ENCODE measurements around the gene ADAMTS12. TPM values are rescaled to one million over a fixed set of nuclear protein-coding genes. Genes with fewer than 3 reads are reported as not detected.

ADAMTS12 gene
- total RNA-seq, 1 experiment from 2014 or later = not detected

- H3K9me2 ChIP-seq (replicated peaks; ENCODE audit: insufficient read depth, low read length) = no peaks in the 10 kb centered on the region
- H4K20me1 ChIP-seq (ENCODE audit: insufficient read depth, low read depth, low read length) = no peaks in the 10 kb centered on the region
- no peak overlapping the region for H3K4me2 ChIP-seq (ENCODE audit: low read depth, low read length, poor library complexity, severe bottlenecking)
- H3K4me3 ChIP-seq (ENCODE audit: low read length) = no peak overlapping the region
- H3K27me3 ChIP-seq (ENCODE audit: low read length) = no peaks in the 10 kb centered on the region
- no peaks in the 10 kb centered on the region for H3K36me3 ChIP-seq (ENCODE audit: insufficient read depth, low read length)
- H3K79me2 ChIP-seq (ENCODE audit: low read length) = no peaks in the 10 kb centered on the region
- H3K27ac ChIP-seq (ENCODE audit: low read length) = no peak overlapping the region
- no peak overlapping the region for H3K9ac ChIP-seq (ENCODE audit: low read length)
- H2AFZ ChIP-seq (ENCODE audit: low read length) = no peak overlapping the region
- no peak for DNase-seq
- H3K9me3 ChIP-seq (ENCODE audit: low read length) = no peaks in the 10 kb centered on the region
- no peaks in the 10 kb centered on the region for H3K4me1 ChIP-seq (ENCODE audit: low read length)
Observed at GRCh38 chr5:33737284-33737683, 154.5 kb downstream of the ADAMTS12 start.

- Histone ChIP-seq H3K4me3 (ENCODE audit: low read length) (no peak overlapping the region), H3K79me2 (ENCODE audit: low read length) (no peaks in the 10 kb centered on the region), H3K27me3 (ENCODE audit: low read length) (no peaks in the 10 kb centered on the region), H3K4me1 (ENCODE audit: low read length) (no peaks in the 10 kb centered on the region), H3K36me3 (ENCODE audit: insufficient read depth, low read length) (no peaks in the 10 kb centered on the region), H3K9me2 (replicated peaks; ENCODE audit: insufficient read depth, low read length) (no peaks in the 10 kb centered on the region), H3K4me2 (ENCODE audit: low read depth, low read length, poor library complexity, severe bottlenecking) (no peak overlapping the region), H3K27ac (ENCODE audit: low read length) (no peak overlapping the region), H4K20me1 (ENCODE audit: insufficient read depth, low read depth, low read length) (no peaks in the 10 kb centered on the region), H3K9ac (ENCODE audit: low read length) (no peak overlapping the region), H3K9me3 (ENCODE audit: low read length) (no peaks in the 10 kb centered on the region), H2AFZ (ENCODE audit: low read length) (no peak overlapping the region)
- DNase-seq = no peak
Observed at GRCh38 chr5:33736510-33736909, 155.3 kb downstream of the ADAMTS12 start.

- Histone ChIP-seq H3K27ac (ENCODE audit: low read length) (no peak overlapping the region), H3K27me3 (ENCODE audit: low read length) (no peaks in the 10 kb centered on the region), H3K4me2 (ENCODE audit: low read depth, low read length, poor library complexity, severe bottlenecking) (no peak overlapping the region), H3K9ac (ENCODE audit: low read length) (no peak overlapping the region), H3K4me1 (ENCODE audit: low read length) (no peaks in the 10 kb centered on the region), H3K9me3 (ENCODE audit: low read length) (no peaks in the 10 kb centered on the region), H3K4me3 (ENCODE audit: low read length) (no peak overlapping the region), H3K9me2 (replicated peaks; ENCODE audit: insufficient read depth, low read length) (no peaks in the 10 kb centered on the region), H4K20me1 (ENCODE audit: insufficient read depth, low read depth, low read length) (no peaks in the 10 kb centered on the region), H3K79me2 (ENCODE audit: low read length) (no peaks in the 10 kb centered on the region), H3K36me3 (ENCODE audit: insufficient read depth, low read length) (no peaks in the 10 kb centered on the region), H2AFZ (ENCODE audit: low read length) (no peak overlapping the region)
- no peak for DNase-seq
Observed at GRCh38 chr5:33735072-33735471, 156.7 kb downstream of the ADAMTS12 start.

GRCh38 chr5:33734537-33734936 is 157.3 kb downstream of the ADAMTS12 start:
- Histone ChIP-seq H3K27ac (ENCODE audit: low read length) (no peak overlapping the region), H3K4me1 (ENCODE audit: low read length) (no peaks in the 10 kb centered on the region), H3K79me2 (ENCODE audit: low read length) (no peaks in the 10 kb centered on the region), H3K27me3 (ENCODE audit: low read length) (no peaks in the 10 kb centered on the region), H3K9ac (ENCODE audit: low read length) (no peak overlapping the region), H2AFZ (ENCODE audit: low read length) (no peak overlapping the region), H3K4me2 (ENCODE audit: low read depth, low read length, poor library complexity, severe bottlenecking) (no peak overlapping the region), H3K4me3 (ENCODE audit: low read length) (no peak overlapping the region), H4K20me1 (ENCODE audit: insufficient read depth, low read depth, low read length) (no peaks in the 10 kb centered on the region), H3K9me3 (ENCODE audit: low read length) (no peaks in the 10 kb centered on the region), H3K9me2 (replicated peaks; ENCODE audit: insufficient read depth, low read length) (no peaks in the 10 kb centered on the region), H3K36me3 (ENCODE audit: insufficient read depth, low read length) (no peaks in the 10 kb centered on the region)
- no peak for DNase-seq

GRCh38 chr5:33733225-33733624 is 158.6 kb downstream of the ADAMTS12 start:
- Histone ChIP-seq H3K4me3 (ENCODE audit: low read length) (no peak overlapping the region), H3K27me3 (ENCODE audit: low read length) (no peaks in the 10 kb centered on the region), H3K9me3 (ENCODE audit: low read length) (no peaks in the 10 kb centered on the region), H3K79me2 (ENCODE audit: low read length) (no peaks in the 10 kb centered on the region), H3K4me1 (ENCODE audit: low read length) (no peaks in the 10 kb centered on the region), H3K9me2 (replicated peaks; ENCODE audit: insufficient read depth, low read length) (no peaks in the 10 kb centered on the region), H3K36me3 (ENCODE audit: insufficient read depth, low read length) (no peaks in the 10 kb centered on the region), H3K4me2 (ENCODE audit: low read depth, low read length, poor library complexity, severe bottlenecking) (no peak overlapping the region), H3K9ac (ENCODE audit: low read length) (no peak overlapping the region), H3K27ac (ENCODE audit: low read length) (no peak overlapping the region), H4K20me1 (ENCODE audit: insufficient read depth, low read depth, low read length) (no peaks in the 10 kb centered on the region), H2AFZ (ENCODE audit: low read length) (no peak overlapping the region)
- DNase-seq = no peak

- H3K9me2 ChIP-seq (replicated peaks; ENCODE audit: insufficient read depth, low read length) = no peaks in the 10 kb centered on the region
- no peaks in the 10 kb centered on the region for H3K79me2 ChIP-seq (ENCODE audit: low read length)
- no peak overlapping the region for H3K4me2 ChIP-seq (ENCODE audit: low read depth, low read length, poor library complexity, severe bottlenecking)
- no peak overlapping the region for H2AFZ ChIP-seq (ENCODE audit: low read length)
- no peaks in the 10 kb centered on the region for H3K36me3 ChIP-seq (ENCODE audit: insufficient read depth, low read length)
- no peaks in the 10 kb centered on the region for H3K9me3 ChIP-seq (ENCODE audit: low read length)
- H3K27me3 ChIP-seq (ENCODE audit: low read length) = no peaks in the 10 kb centered on the region
- DNase-seq = no peak
- H4K20me1 ChIP-seq (ENCODE audit: insufficient read depth, low read depth, low read length) = no peaks in the 10 kb centered on the region
- H3K4me1 ChIP-seq (ENCODE audit: low read length) = no peaks in the 10 kb centered on the region
- no peak overlapping the region for H3K9ac ChIP-seq (ENCODE audit: low read length)
- no peak overlapping the region for H3K4me3 ChIP-seq (ENCODE audit: low read length)
- H3K27ac ChIP-seq (ENCODE audit: low read length) = no peak overlapping the region
Observed at GRCh38 chr5:33726422-33727165, 165.2 kb downstream of the ADAMTS12 start.

- Histone ChIP-seq H3K4me1 (ENCODE audit: low read length) (no peaks in the 10 kb centered on the region), H3K27me3 (ENCODE audit: low read length) (no peaks in the 10 kb centered on the region), H3K4me3 (ENCODE audit: low read length) (no peak overlapping the region), H3K9me3 (ENCODE audit: low read length) (no peaks in the 10 kb centered on the region), H2AFZ (ENCODE audit: low read length) (no peak overlapping the region), H3K27ac (ENCODE audit: low read length) (no peak overlapping the region), H3K79me2 (ENCODE audit: low read length) (no peaks in the 10 kb centered on the region), H4K20me1 (ENCODE audit: insufficient read depth, low read depth, low read length) (no peaks in the 10 kb centered on the region), H3K9ac (ENCODE audit: low read length) (no peak overlapping the region), H3K4me2 (ENCODE audit: low read depth, low read length, poor library complexity, severe bottlenecking) (no peak overlapping the region), H3K9me2 (replicated peaks; ENCODE audit: insufficient read depth, low read length) (no peaks in the 10 kb centered on the region), H3K36me3 (ENCODE audit: insufficient read depth, low read length) (no peaks in the 10 kb centered on the region)
- no peak for DNase-seq
Observed at GRCh38 chr5:33725806-33726205, 166.0 kb downstream of the ADAMTS12 start.

GRCh38 chr5:33721491-33722200 is 170.1 kb downstream of the ADAMTS12 start:
- Histone ChIP-seq H4K20me1 (ENCODE audit: insufficient read depth, low read depth, low read length) (no peaks in the 10 kb centered on the region), H3K27me3 (ENCODE audit: low read length) (no peaks in the 10 kb centered on the region), H3K4me1 (ENCODE audit: low read length) (no peaks in the 10 kb centered on the region), H2AFZ (ENCODE audit: low read length) (no peak overlapping the region), H3K4me3 (ENCODE audit: low read length) (no peak overlapping the region), H3K9me2 (replicated peaks; ENCODE audit: insufficient read depth, low read length) (no peaks in the 10 kb centered on the region), H3K9me3 (ENCODE audit: low read length) (no peaks in the 10 kb centered on the region), H3K79me2 (ENCODE audit: low read length) (no peaks in the 10 kb centered on the region), H3K27ac (ENCODE audit: low read length) (no peak overlapping the region), H3K9ac (ENCODE audit: low read length) (no peak overlapping the region), H3K36me3 (ENCODE audit: insufficient read depth, low read length) (no peaks in the 10 kb centered on the region), H3K4me2 (ENCODE audit: low read depth, low read length, poor library complexity, severe bottlenecking) (no peak overlapping the region)
- no peak for DNase-seq

All from Karpas-422 (cell line).